Chondrocyte (in vitro differentiated cells): ENCODE measurements around the gene GPR4. TPM values are rescaled to one million over a fixed set of nuclear protein-coding genes. Genes with fewer than 3 reads are reported as not detected.

ENCODE experiments used
- DNase-seq: peaks from one replicate; pipeline ENCODE4 v3.0.0; 2021; ENCODE audit warnings: mixed read lengths, low spot score
- H3K27ac Mint-ChIP-seq: one replicate; pipeline ENCODE4 v1.8.0; 2021; ENCODE audit warnings: mild to moderate bottlenecking, moderate library complexity, mixed read lengths; ENCODE audit not compliant: unreplicated experiment
- H3K27me3 Mint-ChIP-seq: 2 replicates; pipeline ENCODE4 v1.8.0; 2021; ENCODE audit warnings: low read depth, mixed read lengths
- H3K36me3 Mint-ChIP-seq: 2 replicates; pipeline ENCODE4 v1.8.0; 2021; ENCODE audit warnings: low read depth, mixed read lengths
- H3K4me1 Mint-ChIP-seq: 2 replicates; pipeline ENCODE4 v1.8.0; 2021; ENCODE audit warnings: low read depth, mild to moderate bottlenecking, mixed read lengths
- H3K4me3 Mint-ChIP-seq: one replicate; pipeline ENCODE4 v1.8.0; 2021; ENCODE audit warnings: mild to moderate bottlenecking, moderate library complexity, mixed read lengths; ENCODE audit not compliant: unreplicated experiment
- H3K9me3 Mint-ChIP-seq: 2 replicates; pipeline ENCODE4 v1.8.0; 2021; ENCODE audit warnings: low read depth, mixed read lengths
- CTCF ChIP-seq: fragments of 200-600 bp; sonication (generic); IDR thresholded peaks from 2 replicates; pipeline ENCODE4 v1.5.0; 2021; ENCODE audit warnings: antibody characterized with exemption, mild to moderate bottlenecking, moderate library complexity
- total RNA-seq: library from RNA; stranded (reverse); gene quantifications from 3 replicates; pipeline ENCODE4 v1.2.1, GENCODE V29; 2021

GPR4 gene
- total RNA-seq, 1 donor from 2014 or later = not detected

GRCh38 chr19:45607071-45608029 lies 5.3 kb upstream of the GPR4 start:
- DNase-seq = no peak
- Mint-ChIP-seq H3K27ac (peak overlapping the region; percentile 45), H3K4me3 (peak overlapping the region; percentile 55), H3K36me3 (peaks cover 14% of the 10 kb centered on the region), H3K27me3 (peaks cover 7% of the 10 kb centered on the region), H3K4me1 (peaks cover 9% of the 10 kb centered on the region), H3K9me3 (no peaks in the 10 kb centered on the region)
- TF ChIP-seq CTCF = peak; percentile 90

- H3K27me3 Mint-ChIP-seq = peaks cover 46% of the 10 kb centered on the region
- no peak overlapping the region for H3K27ac Mint-ChIP-seq
- H3K4me1 Mint-ChIP-seq = peaks cover 24% of the 10 kb centered on the region
- no peak overlapping the region for H3K4me3 Mint-ChIP-seq
- DNase-seq = no peak
- no peaks in the 10 kb centered on the region for H3K9me3 Mint-ChIP-seq
- peaks cover 3% of the 10 kb centered on the region for H3K36me3 Mint-ChIP-seq
- no peak for TF ChIP-seq CTCF
Measured at GRCh38 chr19:45601115-45601514, 897 bp downstream of the GPR4 start.

- Mint-ChIP-seq H3K9me3 (no peaks in the 10 kb centered on the region), H3K36me3 (peaks cover 3% of the 10 kb centered on the region), H3K27me3 (peaks cover 46% of the 10 kb centered on the region), H3K27ac (no peak overlapping the region), H3K4me3 (no peak overlapping the region), H3K4me1 (peaks cover 24% of the 10 kb centered on the region)
- TF ChIP-seq CTCF = no peak
- DNase-seq = no peak
Measured at GRCh38 chr19:45600340-45600885, 1.6 kb downstream of the GPR4 start.

GRCh38 chr19:45599286-45599685 lies 2.7 kb downstream of the GPR4 start:
- no peak overlapping the region for H3K27ac Mint-ChIP-seq
- no peak for TF ChIP-seq CTCF
- no peak for DNase-seq
- no peaks in the 10 kb centered on the region for H3K9me3 Mint-ChIP-seq
- H3K27me3 Mint-ChIP-seq = peaks cover 46% of the 10 kb centered on the region
- H3K4me1 Mint-ChIP-seq = peaks cover 24% of the 10 kb centered on the region
- H3K4me3 Mint-ChIP-seq = no peak overlapping the region
- H3K36me3 Mint-ChIP-seq = peaks cover 3% of the 10 kb centered on the region

DNA sequence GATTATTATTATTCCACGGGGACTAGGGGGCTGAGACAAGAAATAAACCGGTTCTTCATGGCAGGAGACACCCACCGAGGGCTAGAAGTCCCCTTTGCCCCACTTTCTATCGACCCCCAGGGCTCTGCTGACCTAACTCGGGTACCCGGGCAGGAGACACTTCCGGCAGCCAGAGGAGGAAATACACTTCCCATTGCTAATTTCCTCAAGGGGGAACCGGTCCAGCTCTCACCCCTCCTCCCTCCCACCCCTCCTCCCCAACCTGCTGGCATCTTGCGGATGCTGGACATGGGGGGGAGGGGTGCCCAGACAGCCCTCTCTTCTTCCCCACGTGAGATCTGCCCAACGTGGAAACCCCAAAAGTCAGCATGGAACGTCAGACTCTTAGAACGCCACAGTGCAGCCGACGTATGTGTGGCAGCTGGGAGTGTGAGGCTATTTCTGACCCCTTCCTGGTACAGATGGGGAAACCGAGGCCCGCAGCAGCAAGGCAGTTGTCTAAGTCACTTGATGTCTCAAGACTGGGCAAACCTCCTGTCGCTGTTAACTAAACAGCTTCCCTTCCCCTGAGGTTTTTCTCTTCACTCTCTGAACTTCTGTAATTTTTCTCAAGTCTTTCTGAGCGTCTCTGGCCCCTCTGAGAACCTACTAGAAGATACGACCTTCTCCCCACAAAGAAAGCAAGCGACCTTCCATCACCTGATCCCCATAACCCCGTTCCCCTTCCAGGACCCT lies 3.6 kb downstream of the GPR4 start:
- Mint-ChIP-seq H3K9me3 (no peaks in the 10 kb centered on the region), H3K4me1 (peaks cover 24% of the 10 kb centered on the region), H3K4me3 (peak overlapping the region; percentile 43), H3K27me3 (peaks cover 46% of the 10 kb centered on the region), H3K36me3 (peaks cover 3% of the 10 kb centered on the region), H3K27ac (no peak overlapping the region)
- DNase-seq = no peak
- no peak for TF ChIP-seq CTCF
